GM18511 (cell line): ENCODE data around the gene CGB8.
"Not testable (repeated sequence)": the region's sequence is repeated elsewhere in the genome, so short reads cannot be mapped to it uniquely, and the experiment has no call there.

Experiments
- ATAC-seq: cut with Tn5 transposase; IDR thresholded peaks from one replicate; pipeline ENCODE4 v1.9.1; 2021; ENCODE audit warnings: mild to moderate bottlenecking, moderate library complexity; ENCODE audit not compliant: unreplicated experiment

Gene CGB8

DNA sequence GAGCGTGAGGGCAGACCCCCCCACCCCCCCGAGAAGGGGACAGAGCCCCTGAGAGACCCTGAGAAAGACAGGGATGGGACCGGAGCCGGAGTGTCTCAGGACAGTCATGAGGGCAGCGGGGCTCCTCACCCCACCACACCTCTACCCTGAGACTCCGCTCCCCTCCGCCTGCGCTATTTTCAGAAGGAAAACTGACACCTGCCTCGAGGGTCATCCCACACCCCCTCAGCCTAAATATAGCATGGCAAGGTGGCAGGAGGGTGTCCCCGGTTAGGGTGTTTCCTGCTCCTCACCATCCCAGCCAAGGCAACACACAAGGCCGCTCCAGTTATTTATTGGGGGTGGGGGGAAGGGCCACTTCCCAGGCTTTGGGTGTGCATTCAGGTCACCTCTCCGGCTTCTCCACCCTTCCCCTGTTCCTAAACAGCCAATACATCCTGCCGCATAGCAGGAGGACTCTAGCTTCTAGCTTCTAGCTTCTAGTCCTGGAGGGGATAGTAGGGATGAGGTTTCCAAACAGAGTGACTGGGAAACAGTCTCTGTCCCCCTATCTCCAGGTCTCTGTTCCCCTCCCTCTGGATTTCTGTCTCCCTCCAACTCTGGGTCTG, 17.1 kb upstream of the CGB8 start:
- ATAC-seq, result no peak

DNA sequence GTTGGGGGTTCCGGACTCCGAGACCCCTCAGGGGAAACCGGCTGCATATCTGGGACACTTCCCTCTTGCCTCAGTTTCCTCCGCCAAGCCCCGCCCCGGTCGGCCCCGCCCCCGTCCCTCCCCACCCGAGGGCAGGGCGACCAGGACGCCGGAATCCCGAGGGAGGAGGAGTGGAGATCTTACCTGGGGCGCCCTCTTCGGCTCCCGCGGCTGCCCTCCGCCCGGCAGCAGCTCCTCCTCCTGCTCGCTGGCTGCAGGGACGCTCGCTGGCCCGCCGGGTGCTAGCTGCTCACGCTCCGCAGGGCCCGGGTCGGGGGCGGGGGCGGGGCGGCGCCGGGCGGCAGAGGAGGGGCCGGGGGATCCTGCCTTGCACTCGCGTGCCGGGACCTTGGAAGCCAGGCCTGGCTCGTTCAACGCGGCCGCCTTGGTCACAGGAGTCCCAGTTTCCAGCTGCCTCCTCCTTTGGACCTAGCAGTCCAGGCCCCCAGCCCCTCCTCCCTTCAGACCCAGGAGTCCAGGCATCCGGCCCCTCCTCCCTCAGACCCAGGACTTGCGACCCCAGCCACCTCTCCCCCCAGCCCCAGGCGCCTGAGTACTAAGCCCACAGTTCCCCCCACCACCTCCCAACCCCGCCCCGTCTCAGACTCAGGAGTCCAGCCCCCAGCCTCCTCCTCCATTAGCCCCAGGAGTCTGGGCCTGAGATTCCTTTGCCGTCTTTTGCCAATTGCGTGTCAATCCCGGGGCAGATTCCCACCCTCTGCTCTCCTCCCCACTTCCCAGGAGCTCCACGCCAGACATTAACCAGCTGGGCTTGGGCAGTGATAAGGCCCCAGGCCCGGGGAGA, 16.1 kb upstream of the CGB8 start, which contains the start of gene NTF4:
TSS of gene NTF4 (minus strand) at position 51 of the 844 bp plus-strand sequence. CDS start 2,821 bp downstream, outside the sequence.
- no peak for ATAC-seq

DNA sequence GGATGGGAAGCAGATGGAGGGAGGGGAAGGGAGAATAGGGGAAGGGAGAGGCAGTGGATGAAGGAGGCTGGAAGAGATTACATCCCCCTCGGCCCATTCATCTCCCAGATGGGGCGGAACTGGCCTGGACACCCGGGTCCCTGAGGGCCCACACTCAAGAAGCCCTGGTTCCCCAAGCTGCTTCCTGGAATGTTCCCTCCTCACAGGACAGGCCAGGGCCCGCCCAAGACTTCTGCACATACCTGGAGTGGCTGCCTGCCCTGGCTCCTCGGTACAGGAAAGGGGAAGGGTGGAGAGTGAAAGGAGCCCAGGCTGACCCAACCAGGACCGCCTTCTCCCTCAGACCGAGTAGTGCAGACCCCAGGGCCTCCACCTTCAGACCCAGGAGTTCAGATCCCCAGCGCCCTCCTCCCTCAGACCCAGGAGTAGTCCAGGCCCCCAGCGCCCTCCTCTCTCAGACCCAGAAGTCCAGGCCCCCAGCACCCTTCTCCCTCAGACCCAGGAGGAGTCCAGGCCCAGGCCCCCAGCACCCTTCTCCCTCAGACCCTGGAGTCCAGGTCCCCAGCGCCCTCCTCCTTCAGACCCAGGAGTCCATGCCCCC, 15.2 kb upstream of the CGB8 start:
- ATAC-seq, result no peak

DNA sequence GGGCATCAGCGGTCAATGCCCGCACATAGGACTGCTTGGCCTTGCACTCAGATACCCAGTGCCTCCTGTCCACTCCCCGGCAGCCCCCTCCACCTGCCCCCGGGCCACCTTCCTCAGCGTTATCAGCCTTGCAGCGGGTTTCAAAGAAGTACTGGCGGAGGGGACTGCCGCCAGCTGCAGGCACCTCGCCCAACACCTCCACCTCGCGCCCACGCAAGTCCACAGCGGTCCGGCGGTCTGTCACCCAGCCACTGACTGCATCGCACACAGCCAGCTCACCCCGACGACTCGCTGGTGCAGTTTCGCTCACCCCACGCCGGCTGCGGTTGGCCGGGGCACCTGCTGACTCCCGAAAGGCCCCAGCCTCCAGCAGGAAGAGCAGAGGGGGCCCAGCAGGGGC, 12.5 kb upstream of the CGB8 start:
- no peak for ATAC-seq

DNA sequence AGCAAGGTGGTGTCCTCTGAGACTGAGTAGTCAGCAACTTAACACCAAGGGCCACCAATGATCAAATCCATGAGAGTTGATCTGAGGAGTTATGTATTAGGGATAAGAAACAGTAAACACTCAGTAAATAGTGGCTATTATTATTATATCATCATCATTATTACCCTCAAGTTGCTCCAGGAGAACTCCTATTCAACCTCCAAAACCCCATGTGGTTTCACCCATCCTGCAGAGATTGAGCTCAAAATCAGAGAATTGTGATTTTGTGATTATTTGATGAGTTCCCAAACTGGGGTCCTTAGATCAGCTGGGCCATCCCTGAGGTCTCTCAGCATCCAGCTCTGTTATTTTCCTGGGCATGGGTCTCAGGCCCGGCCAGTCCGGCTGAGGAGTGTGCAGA, 12.1 kb upstream of the CGB8 start:
- ATAC-seq, result no peak

DNA sequence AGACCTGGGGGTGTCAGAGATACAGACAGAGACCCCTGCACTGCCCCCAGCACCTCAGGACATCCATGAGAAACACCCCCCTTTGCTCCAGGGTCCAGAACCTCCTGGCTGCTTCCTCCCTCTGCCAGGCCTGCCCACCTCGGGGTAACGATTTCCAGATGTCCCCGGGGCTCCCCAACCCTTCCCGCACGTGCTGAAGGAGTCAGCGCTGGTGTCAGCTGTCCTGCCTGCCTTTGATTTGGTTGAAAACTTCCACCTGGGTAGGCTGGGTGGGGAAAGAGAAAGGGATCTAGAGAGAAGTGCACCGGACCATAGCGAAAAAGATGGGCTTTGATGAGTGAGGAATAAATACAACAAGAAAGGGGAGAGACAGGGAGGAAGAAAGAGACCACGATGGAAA, 10.1 kb upstream of the CGB8 start:
- no peak for ATAC-seq

DNA sequence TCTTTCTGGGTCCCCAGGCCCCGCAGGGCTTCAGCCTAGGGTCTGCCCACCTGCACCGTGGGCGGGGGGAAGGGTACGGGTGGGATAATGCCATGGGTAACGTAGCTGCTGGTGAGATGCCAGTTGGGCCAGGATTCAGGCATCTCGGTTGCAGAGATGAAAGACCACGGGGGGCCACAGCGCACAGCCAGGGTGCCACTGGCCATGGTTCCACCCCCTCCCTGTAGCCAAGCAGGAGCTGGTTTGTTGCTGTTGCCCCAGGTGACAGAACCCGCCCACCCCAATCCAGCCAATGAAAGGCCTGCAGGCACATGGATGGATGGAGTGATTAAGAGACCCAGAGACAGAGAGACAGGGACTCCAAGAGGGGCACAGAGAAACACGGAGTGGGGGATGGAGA, 9.7 kb upstream of the CGB8 start:
- ATAC-seq, result no peak

DNA sequence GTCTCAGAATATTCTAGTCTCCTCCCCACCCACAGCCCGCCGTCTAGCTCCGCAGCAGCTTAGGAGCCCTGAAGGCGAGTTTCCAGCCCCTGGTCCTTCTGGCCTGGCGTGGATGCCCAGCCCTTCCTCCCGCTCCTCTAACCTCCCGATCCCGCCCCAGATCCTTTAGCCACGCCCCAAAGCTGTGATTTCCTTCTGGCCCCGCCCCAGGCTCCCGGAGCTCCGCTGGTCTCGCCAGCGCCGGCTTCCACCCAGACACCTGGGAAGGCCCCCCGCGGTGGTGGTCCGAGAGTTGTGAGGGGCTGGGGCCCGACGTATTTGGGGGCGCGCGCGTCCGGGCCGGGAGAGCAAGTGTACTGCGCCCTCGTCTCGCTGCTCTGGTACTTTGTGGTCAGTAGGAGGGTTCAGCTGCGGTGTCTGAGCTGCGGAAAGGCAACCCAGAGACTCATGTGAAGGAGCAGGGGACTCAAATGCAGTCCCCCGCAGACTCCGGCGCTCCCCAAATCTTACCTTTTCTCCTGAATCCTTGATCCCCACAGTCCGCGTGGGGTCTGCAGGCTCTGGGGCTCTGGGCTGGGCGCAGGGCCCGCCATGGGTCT, 8.8 kb upstream of the CGB8 start, which contains the start of gene CGB7:
TSS of gene CGB7 (minus strand) at position 114 of the 599 bp plus-strand sequence. CDS start 2,374 bp downstream, outside the sequence.
- no peak for ATAC-seq

DNA sequence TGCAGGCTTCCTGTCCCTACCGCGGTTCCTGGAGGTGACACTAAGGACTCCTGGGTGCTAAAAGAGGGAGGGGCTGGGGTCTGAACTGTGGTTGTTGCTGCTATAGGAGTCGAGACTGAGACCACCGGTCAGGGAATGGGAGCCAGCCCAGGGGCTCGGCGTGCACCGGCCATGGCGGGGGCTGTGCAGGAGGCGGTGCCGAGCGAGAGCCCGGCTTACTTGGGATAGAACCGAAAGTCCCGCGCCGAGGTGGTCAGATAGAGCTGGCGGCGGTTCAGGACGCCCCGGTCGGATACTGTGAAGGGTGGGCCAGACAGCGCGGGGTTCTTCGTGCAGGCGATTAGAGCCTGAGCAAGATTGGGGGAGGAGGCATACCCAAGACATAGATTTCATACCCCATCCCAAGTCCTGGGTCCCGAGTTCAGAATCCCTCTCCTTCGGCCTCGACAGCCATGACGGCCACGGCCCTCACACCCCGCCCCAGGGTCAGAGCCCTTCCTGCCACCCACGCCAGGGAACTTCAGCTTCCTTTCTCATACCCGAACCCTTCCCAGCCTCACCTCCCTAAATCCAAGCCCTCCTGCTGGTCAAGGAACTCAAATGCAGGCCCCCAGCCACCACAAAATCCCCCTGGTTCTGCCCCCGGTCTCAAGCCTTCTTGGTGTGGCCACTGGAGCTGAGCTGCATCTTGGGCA, 8.1 kb upstream of the CGB8 start:
- ATAC-seq, result not testable (repeated sequence)

DNA sequence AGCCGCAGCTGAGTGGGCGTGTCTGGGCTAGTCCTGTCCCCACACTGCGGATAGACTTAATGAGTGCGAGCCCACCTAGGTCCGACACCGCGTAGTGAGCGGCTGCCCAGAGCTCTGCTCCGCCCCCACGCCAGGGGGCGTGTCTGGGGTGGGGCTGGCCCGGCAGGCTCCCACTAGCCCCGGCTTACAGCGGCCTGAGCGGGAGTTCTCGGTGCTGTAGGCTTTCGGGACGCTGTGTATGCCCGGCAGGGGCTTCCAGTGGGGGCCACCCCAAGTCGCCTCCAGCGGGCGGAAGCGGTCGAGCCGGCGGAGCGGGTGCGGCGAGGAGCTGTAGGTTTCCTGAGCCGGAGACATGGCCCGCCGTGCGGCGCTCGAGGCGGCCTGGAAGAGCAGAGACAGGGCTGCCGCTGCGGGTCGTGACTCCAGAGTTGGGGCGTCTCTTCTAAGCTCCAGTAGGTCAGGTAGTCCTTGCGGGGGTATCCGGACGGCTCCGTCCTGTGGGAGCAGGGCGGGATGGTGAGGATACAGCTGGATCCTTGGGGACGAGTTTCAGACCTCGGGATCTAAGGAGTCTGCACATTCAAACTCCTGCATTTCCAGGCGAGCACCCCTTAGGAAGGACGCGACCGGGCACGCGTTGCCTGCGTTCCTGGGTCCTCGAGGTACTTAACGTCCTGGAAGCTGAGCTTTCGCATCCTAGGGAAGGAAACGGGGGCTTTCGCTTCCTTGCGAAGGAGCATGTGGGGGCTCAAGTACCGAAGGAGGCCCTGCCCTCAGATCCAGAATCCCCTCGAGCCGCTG, 7.4 kb upstream of the CGB8 start:
- no peak for ATAC-seq

DNA sequence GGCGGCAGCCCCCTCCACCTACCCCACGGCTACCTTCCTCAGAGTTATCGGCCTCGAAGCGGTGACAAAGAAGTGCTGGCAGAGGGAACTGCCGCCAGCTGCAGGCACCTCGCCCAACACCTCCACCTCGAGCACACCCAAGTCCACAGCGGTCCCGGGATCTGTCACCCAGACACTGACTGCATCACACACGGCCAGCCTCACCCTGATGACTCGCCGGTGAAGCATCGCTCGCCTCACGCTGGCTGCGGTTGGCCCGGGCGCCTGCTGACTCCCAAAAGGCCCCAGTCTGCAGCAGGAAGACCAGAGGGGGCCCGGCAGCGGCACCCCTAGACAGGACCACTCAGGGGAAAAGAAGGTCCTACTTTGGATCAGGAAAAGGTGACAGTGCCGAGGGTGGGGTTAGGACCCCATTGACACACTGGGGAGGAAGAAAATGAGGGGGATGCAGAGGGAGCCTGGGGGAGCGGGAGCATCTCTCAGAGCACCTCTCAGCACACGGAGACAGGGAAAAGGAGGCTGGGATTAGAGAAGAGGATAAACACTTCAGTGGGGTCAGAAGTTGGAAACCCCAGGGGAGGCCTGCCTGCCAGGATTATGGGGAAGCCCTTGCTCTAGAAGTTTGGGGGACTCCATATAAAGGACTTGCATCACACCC, 1.6 kb upstream of the CGB8 start:
- not testable (repeated sequence) for ATAC-seq

DNA sequence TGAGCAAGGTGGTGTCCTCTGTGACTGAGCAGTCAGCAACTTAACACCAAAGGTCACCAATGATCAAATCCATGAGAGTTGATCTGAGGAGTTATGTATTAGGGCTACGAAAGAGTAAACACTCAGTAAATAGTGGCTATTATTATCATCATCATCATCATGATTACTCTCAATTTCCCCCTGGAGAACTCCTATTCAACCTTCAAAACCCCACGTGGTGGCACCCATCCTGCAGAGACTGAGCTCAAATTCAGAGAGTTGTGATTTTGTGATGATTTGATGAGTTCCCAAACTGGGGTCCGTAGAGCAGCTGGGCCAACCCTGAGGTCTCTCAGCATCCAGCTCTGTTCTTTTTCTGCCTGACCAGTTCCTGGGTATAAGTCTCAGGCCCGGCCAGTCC, 923 bp upstream of the CGB8 start:
- ATAC-seq, result not testable (repeated sequence)

DNA sequence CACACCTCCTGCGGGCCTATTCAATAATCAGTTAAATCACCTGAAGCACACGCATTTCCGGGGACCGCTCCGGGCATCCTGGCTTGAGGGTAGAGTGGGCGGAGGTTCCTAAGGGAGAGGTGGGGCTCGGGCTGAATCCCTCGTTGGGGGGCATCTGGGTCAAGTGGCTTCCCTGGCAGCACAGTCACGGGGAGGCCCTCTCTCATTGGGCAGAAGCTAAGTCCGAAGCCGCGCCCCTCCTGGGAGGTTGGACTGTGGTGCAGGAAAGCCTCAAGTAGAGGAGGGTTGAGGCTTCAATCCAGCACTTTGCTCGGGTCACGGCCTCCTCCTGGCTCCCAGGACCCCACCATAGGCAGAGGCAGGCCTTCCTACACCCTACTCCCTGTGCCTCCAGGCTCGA, 5.4 kb downstream of the CGB8 start, which contains the start of gene CGB5:
TSS of gene CGB5 (plus strand) at position 301 of the 400 bp plus-strand sequence. CDS start 362 bp downstream, outside the sequence.
- ATAC-seq, result not testable (repeated sequence)

DNA sequence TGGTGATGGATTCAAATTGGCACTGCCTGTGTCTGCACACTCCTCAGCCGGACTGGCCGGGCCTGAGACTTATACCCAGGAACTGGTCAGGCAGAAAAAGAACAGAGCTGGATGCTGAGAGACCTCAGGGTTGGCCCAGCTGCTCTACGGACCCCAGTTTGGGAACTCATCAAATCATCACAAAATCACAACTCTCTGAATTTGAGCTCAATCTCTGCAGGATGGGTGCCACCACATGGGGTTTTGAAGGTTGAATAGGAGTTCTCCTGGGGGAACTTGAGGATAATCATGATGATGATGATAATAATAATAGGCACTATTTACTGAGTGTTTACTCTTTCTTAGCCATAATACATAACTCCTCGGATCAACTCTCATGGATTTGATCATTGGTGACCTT, 6.2 kb downstream of the CGB8 start:
- not testable (repeated sequence) for ATAC-seq

DNA sequence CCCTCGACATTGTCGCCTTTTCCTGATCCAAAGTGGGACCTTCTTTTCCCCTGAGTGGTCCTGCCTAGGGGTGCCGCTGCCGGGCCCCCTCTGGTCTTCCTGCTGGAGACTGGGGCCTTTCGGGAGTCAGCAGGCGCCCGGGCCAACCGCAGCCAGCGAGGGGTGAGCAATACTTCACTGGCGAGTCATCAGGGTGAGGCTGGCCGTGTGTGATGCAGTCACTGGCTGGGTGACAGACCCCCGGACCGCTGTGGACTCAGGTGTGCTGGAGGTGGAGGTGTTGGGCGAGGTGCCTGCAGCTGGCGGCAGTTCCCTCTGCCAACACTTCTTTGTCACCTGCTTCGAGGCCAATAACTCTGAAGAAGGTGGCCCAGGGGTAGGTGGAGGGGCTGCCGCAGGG, 6.7 kb downstream of the CGB8 start:
- no peak for ATAC-seq

DNA sequence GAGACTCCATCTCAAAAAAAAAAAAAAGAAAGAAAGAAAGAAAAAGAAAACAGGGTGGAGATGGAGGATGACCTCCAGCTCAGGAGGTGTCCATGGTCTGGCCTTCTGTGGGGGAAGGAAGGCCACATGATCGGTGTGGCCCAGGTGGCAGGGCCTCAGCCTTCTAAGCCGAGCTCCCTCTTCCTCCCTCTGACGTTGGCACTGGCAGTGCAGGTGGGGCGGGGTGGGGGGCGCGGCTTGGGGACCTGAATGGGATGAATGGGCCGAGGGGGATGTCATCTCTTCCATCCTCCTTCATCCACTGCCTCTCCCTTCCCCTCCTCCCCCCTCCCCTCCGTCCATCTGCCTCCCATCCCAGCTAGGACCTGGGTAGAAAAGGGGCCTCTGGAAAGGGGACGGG, 9.2 kb downstream of the CGB8 start:
- not testable (repeated sequence) for ATAC-seq

DNA sequence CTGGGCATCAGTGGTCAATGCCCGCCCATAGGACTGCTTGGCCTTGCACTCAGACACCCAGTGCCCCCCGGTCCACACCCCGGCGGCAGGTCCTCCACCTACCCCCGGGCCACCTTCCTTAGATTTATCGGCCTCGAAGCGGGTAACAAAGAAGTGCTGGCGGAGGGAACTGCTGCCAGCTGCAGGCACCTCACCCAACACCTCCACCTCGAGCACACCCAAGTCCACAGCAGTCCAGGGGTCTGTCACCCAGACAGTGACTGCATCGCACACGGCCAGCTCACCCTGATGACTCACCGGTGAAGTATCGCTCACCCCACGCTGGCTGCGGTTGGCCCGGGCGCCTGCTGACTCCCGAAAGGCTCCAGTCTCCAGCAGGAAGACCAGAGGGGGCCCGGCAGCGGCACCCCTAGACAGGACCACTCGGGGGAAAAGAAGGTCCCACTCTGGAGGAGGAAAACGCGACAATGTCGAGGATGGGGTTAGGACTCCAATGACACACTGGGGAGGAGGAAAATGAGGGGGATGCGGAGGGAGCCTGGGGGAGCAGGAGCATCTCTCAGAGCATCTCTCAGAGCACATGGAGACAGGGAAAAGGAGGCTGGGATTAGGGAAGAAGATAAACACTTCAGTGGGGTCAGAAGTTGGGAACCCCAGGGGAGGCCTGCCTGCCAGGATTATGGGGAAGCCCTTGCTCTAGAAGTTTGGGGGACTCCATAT, 10.2 kb downstream of the CGB8 start:
- ATAC-seq, result not testable (repeated sequence)

DNA sequence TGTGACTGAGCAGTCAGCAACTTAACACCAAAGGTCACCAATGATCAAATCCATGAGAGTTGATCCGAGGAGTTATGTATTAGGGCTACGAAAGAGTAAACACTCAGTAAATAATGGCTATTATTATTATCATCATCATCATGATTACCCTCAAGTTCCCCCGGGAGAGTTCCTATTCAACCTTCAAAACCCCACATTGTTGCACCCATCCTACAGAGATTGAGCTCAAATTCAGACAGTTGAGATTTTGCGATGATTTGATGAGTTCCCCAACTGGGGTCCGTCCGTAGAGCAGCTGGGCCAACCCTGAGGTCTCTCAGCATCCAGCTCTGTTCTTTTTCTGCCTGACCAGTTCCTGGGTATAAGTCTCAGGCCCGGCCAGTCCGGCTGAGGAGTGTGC, 10.8 kb downstream of the CGB8 start:
- not testable (repeated sequence) for ATAC-seq

DNA sequence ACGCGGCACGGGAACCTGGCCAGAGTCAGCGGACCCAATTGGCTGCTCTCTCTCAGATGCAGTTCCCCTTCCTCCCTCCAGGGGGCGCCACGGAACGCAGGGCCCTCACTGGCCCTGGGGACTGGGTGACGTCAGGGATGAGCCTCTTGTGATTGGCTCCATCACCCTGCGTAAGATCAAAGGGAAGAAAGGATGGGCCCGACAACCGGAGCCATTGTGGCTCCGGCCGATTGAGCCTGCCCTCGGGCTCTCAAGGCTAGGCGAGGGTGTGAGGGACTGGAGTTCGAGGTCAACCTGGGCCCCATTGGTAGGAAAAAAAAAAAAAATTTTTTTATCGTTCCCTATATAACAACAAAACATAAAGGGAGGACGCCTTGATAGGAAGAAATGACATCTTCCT, 12.1 kb downstream of the CGB8 start, which contains the start of gene CGB1:
TSS of gene CGB1 (minus strand) at position 81 of the 400 bp plus-strand sequence. CDS start 184 bp downstream, outside the sequence.
- not testable (repeated sequence) for ATAC-seq
